HG03196 (cell line): ENCODE data around the gene FAAP20.

Experiments used
- ATAC-seq: cut with Tn5 transposase; IDR thresholded peaks from one replicate; pipeline ENCODE4 v1.9.1; 2021; ENCODE audit not compliant: unreplicated experiment

Gene FAAP20

DNA sequence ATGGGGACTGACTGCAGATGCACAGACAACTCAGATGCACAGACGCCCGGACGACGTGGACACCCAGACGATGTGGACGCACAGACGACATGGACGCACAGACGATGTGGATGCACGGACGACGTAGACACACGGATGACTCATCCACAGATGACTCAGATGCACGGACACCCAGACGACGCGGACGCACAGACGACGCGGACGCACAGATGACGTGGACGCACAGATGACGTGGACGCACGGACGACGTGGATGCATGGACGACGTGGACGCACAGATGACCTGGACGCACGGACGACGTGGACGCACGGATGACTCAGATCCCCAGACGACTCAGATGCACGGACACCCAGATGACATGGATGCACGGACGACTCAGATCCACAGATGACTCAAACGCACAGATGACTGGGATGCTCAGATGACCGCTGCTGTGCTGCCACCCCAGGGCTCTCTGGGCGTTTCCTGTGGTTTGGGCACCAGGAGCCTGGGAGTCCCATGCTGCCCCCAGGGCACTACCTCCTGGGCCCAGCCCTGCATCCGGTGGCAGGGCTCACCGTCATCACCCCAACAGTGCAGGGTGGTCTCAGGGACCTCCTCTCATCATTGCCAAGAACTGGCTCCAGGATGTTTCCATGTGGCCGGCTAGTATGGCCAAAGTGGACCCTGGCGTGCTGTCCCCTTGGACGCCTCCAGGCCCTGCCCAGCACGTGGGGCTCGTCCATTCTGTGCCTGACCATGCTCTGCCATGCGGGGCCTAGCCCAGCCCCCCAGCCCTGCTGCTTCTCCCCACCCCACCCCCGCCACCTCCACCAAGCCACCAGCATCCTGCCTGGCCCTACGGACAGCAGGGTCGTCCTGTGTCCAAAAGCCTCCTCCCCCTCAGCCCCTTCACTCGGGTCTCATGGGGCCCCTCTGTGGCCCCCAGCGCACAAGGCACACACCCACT lies 14.0 kb downstream of the FAAP20 start:
- no peak for ATAC-seq

DNA sequence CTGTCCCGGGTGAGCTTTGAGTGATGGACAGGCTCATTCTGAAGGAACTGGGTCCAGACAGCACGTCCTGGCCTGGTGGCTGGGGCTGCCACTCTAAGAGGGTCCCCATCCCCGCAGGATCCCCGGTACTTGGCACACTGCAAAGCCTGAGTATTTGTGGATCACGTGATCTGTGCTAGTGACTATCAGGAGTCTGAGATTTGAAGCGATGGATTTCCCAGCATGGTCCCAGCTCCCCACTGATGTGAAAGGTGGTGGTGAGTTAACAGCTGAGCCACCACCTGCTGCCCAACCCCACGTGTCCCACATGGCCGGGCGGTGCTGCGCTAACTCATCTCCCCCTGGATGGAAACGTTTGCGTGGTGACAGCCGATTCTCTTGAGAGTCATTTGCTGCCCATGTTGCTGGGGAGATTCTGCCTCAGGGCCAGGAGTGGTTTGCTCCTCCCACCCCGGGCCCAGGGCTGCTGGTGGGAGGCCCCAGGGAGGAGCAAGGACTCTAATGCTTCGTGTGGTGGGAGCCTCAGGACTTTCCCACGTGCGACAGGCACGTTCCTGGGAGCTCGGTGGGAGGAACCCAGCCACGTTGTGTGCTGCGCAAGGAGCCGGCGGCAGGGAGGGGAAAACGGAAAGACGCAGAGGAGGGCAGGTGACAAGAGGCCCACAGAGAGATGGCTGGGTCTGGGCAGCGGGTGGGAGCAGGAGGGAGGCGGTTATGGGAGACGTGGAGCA lies 15.1 kb downstream of the FAAP20 start:
- ATAC-seq, result no peak

DNA sequence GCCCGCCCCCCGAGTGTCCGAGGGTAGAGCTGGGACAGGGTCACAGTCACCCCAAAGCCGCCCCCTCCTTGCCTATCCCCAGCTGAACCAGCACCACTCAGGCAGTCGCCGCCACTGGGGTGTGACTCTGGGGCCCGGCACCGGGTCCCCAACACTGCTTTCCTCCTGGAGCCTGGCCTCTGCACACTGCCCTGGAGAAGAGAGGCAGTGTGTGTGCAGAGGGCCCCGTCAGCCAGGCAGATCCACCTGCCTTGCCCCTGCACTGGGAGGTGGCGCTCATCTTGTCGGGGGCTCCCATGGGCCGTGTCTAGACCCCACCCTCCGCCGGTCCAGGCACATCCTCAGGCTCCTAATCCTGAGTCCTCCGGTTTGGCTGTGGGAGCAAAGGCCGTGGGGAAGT lies 15.7 kb downstream of the FAAP20 start:
- ATAC-seq, result no peak

DNA sequence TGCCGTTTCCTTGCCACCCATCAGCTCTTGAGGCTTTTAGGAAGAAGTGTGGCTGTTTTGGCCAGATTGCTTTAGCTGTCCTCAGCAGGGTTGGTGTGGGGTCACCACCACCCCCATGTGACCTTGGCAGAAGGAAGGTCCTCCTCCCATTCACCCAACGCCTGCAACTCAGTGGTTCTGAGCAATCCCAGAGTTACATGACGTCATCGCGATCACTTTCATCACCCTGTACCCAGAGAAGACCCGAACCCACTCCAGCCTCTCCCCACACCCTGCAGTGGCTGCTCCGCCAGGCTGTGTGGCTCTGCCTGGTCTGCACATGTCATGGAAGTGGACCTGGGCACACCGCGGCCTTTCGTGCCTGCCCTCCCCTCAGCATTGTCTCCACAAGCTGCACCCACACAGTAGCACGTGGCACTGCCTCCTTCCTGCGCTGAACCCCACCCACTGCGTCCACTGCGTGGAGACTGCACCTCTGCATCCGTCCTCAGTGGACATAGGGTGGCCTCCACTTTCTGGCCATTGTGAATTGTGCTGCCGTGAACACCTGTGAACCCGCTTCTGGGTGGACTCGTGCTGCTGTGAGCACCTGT lies 16.5 kb downstream of the FAAP20 start:
- ATAC-seq, result no peak

DNA sequence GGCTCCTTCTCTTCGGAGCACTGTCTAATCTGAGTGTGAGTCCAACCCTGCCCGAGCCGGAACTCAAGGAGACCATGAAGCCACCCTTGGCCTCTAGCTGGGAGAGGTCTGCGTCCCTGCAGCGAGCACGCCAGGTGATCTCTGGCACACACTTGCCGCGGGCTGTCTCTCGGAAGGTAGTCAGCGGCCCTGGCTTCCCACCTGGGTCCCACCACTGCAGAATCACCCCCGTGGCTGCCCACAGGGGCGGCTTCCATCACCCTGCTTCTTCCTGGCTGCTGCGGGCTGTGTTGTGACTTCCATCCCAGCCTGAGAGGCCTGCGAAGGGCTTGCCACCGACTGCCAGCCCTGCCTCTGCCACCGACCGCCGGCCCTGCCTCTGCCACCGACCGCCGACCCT lies 17.0 kb downstream of the FAAP20 start:
- ATAC-seq, result no peak

DNA sequence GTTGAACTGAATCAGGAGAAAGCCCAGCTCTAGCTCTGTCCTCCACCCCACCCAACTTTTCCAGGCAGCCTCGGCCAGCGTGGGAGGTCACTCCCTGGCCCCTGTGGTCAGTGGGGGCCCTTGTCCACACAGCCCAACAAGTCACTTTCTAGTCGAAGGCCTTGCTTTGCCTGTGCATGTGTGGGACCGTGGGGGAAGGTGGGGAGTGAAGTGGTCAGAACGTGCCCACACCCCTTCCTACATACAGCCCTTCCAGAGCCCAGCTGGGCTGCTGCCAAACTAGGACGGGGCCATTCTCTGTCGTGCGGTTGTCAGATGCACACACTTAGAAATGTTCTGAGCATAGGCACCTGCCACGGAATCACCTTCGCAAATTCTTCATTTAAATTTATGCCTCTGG lies 18.0 kb downstream of the FAAP20 start:
- no peak for ATAC-seq

DNA sequence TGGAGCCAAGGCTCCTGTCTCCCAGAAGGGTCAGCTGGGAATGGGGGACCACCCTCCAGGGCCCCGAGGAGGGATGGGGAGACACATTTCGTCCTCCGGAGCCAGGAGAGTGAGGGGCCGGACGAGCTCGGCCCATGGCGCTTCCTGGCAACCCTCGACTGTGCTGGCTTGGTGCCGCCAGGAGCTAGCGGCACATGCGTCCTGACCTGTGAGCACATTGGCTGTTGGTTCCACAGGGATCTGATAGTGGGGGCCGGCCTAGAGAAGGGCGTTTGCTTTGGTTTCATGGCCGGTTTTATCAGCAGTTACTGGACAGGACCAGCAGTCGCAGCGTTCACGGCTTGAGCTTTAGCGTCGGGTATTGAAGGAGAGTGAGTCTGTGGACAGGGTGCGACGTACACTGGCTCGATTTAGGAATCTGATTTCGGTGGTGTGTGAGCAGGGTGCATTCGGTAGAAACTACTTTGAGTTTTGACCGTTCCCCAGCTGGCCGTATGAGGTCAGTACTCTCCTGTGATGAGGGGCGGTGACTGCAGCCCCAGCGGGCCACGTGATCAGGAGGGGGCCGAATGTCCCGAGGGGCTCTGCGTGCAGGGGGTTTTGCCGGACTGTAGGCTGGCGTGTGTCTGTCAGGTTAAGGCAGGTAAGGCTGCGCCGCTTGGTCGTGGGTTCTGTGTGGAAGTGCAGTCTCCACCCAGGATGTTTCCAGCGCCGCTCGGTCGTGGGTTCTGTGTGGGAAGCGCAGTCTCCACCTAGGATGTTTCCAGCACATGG lies 18.7 kb downstream of the FAAP20 start:
- ATAC-seq, result no peak

DNA sequence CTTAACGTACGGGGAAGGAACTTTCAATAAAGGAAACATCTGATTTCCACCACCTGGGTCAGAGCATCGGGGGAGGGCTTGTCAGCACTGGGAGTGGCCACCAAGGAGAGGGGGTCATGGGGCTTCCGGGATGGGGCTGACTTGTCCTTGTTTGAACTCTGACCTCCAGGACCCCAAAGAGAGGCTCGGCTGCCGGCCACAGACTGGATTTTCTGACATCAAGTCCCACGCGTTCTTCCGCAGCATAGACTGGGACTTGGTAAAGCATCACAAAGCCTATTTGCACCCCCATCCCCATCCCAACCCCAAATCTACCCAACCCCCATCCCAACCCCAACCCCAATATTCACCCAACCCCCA lies 19.5 kb downstream of the FAAP20 start:
- ATAC-seq, result no peak

DNA sequence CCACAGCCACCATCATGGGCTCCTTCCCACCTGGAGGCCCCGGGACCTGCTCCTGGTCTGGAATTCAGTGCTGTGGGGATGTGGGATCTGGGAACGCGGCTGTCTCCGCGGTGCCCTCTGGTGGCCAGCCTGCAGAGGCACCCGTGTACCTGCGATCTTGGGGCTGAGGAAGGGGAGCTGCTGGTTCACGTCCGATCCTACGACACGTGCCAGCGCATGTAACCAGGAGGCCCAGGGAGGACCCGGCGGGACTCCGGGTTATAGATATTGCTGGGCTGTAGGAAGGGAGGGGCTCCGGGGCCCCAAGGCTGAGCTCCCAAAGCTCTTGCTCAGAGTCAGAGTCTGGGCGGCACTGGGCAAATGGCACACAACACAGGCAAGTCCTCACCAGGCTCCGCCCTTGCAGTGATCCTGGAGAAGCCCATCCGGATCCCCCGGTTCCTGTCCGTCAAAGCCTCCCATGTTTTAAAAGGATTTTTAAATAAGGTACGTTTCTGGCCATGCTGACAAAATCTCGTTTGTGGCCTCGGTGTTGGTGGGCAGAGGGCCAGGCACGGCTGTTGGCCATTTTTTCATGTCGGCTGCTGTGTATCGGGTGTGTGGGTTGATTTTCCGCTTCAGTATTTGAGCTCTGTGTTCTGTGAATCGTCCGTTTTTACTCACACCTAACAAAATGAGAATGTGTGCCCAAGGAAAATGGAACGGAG lies 20.1 kb downstream of the FAAP20 start:
- ATAC-seq, result no peak

DNA sequence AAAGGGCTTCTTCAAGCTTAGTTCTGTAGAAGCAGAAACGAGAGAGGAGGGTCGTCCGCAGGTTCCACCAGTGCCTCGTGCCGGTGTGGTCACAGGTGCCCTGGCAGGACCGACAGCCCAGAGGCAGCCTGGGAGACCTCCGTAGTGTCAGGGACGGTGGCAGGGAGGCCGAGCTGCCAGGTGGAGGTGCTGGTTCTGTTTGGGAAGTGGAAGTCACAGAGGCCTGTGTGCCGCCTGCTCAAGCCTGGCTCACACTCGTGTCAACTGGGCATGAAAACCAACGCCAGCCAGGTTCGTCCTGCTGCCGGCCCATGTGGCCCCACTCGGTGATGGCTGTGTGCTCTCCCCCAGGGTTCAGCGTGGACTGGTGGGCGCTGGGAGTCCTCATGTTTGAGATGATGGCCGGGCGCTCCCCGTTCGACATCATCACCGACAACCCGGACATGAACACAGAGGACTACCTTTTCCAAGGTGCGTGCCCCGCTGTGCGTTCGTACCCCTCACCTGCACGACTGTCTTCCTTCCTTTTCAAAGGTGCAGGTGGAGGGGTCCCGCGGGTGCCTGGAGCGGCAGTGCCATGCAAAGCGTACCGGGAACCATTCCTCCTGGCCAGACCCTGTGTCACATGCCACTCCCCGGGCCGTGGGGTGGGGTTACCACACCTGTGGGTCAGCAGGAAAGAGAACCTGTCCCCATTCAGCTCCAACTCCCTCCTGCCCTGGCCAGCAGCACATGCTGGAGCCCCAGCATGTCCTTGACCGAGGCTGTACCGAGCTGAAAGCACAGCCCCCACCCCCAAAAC lies 20.8 kb downstream of the FAAP20 start:
- ATAC-seq, result no peak

DNA sequence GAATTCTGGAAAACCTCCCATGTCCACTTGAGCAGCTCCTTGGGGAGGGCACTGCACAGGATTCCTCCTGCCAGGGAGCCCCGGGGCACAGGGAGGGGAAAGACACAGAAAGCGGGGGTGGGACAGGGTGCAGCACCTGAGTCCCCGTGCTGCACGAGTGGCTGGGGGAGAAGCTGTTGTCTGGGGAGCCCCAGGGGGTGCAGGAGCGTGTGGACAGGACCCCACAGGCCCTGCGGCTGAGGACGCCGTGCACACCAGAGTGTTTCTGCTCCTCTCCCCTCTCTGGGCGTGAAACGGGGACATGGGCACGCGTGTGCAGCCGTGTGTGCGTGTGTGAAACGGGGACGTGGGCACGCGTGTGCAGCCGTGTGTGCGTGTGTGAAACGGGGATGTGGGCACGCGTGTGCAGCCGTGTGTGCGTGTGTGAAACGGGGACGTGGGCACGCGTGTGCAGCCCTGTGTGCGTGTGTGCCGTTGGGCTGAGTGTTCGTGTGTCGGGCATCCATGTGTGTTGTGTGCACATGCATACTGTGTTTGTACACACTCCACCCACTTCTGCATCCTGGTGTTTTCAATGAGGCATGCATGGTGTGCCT lies 21.9 kb downstream of the FAAP20 start:
- no peak for ATAC-seq

DNA sequence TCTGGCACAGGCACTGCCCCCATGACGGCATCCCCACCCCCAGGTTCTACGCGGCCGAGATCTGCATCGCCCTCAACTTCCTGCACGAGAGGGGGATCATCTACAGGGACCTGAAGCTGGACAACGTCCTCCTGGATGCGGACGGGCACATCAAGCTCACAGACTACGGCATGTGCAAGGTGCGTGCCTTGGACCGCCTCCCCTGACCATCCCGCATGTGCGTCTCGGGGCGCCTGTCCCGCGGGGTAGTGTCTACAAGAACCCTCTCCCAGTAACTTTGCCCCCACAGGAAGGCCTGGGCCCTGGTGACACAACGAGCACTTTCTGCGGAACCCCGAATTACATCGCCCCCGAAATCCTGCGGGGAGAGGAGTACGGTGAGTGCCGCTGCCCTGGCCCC lies 22.6 kb downstream of the FAAP20 start:
- no peak for ATAC-seq

DNA sequence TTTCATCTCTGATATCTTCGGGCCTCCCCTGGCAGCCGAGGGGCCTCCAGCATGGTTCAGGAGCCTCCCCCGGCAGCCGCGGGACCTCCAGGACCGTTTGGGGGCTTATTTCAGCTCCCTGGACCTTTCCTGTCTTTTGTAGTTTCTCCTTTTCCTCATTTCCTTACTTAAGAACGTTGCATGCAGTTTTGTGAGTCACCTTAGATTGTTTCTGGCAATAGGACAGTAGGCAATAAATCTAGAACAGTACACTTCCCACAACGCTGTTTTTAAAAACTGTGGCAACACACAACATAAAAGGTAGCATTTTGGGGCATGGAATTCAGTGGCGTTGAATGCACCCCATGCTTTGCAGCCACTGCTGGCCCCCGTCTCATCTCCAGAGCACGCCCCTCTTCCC lies 24.4 kb downstream of the FAAP20 start:
- no peak for ATAC-seq

DNA sequence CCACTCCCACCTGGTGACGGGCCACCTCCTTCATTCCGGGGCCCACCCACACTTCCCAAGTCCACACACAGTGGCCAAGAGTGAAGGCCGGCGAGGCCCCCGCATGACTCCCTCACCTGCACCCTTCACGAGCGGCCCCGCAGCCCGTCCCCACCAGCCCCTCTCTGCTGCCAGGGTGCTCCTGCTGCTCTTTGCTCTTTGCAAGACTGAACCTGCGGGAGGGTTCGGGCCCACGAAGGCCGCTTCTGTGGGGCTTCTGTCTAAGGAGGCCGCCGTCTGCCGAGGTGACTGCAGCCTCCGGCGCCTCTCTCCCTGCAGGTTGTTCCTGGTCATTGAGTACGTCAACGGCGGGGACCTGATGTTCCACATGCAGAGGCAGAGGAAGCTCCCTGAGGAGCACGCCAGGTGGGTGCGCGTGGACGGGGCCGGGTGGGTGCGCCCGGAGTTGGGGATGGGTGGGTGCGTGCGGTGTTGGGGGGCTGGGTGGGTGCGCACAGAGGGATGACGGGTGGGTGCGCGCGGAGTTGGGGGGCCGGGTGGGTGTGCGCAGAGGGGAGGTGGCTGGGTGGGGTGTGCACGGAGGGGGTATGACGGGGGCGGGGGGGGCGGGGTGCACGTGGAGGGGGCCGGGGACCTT lies 25.3 kb downstream of the FAAP20 start:
- ATAC-seq, result no peak

DNA sequence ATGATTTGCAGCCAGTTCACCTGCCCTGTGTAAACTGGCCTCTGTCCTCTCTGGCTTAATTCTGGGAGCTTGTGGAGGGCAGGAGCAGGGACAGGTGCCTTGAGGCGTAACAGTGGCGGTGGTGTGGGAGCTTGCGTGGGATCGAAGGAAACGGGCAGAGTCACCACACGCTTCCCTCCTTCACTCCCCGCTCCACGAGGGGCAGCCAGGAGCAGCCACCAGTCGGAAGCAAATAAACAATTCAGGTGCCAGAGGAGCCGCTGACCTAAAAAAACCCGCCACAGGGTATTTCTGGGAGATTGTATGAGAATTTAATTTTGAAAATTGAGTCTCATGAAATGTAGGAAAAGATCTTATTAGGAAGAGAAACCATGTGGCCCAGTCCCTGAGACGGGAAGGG lies 26.0 kb downstream of the FAAP20 start:
- no peak for ATAC-seq

DNA sequence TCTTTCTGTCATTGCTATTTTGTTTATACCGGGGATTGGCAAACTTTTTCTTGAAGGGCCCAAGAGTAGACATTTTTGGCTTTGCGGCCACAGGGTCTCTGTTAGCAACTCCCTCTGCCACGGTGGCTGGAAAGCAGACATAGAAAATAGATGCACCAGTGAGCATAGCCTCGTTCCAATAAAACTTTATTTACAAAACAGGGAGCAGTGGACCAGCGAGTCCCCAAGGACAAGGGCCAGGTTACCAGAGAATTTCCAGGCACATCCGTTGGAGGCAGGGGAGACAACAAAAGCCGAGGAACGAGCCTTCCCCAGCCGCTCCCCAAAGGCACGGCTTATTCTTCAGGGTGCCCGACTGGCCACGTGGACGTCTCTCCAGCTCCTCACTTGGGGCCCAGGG lies 26.5 kb downstream of the FAAP20 start:
- no peak for ATAC-seq

DNA sequence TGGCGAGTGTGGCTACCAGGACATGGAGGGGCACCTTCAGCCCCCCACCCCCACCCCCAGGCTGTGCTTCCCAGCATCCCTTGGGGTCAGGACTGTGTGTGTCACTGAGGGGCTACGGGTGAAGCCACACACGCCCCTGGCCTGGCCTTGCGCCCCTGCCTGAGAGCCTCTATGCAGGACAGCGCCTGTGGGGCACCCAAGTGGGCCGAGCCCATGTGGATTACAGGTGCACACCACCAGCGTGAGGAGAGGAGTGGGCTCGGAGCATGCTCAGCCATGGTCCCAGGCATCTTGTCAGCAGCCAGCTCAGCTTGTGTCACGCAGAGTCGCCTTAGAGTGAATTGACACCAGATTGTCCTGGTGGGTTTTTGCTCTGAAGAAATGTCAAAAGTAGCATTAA lies 27.9 kb downstream of the FAAP20 start:
- no peak for ATAC-seq

DNA sequence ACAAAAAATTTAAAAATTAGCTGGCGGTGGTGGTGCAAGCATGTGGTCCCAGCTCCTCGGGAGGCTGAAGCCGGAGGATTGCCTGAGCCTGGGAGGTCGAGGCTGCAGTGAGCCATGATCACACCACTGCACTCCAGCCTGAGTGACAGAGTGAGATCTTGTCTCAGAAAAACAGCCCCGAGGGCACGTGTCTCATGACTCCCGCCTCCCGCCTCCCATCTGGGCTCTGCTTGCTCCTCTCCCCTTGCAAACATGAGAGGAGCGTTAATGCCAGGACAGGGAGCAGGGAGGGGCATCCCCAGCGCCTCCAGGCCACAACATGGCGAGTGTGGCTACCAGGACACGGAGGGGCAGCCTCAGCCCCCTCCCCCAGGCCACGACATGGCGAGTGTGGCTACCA lies 28.3 kb downstream of the FAAP20 start:
- no peak for ATAC-seq

DNA sequence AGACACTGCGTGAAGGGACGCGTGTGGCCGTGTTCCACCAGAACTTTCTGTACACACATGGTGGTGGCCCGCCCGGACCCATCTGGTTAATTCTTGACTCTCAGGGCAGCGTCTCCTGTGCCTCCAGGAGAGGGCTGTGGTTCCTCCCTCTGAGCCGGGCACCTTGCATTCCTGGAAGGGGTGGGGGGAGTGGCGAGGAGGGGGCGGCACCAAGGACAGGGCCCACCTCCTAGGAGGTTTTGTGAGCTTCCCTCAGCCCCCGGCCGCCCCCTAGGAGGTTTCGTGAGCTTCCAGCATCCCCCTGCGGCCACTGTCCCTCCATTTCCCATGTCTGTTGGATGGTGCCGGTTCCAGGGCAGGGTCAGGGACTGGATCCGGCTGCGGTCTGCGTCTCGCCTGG lies 28.9 kb downstream of the FAAP20 start:
- no peak for ATAC-seq
